ENCODE data around the gene ARHGAP32.

The ARHGAP32 gene

GRCh38 chr11:129192150-129192549 is at the start of gene ARHGAP32:
Gene ARHGAP32, minus strand, starts transcription at chr11:129192325. Its CDS starts 127 bp downstream, at chr11:129192198.
- no peak for DNase-seq (ENCODE audit: low read depth)

GRCh38 chr11:129239207-129239606 is 47.1 kb upstream of the ARHGAP32 start:
- DNase-seq (ENCODE audit: low read depth) = no peak

- no peak for DNase-seq (ENCODE audit: low read depth)
Observed at GRCh38 chr11:129237880-129238638, 45.9 kb upstream of the ARHGAP32 start.

GRCh38 chr11:129237456-129237855 is 45.3 kb upstream of the ARHGAP32 start:
- no peak for DNase-seq (ENCODE audit: low read depth)

GRCh38 chr11:129236850-129237249 is 44.7 kb upstream of the ARHGAP32 start:
- no peak for DNase-seq (ENCODE audit: low read depth)

- DNase-seq (ENCODE audit: low read depth) = no peak
Observed at GRCh38 chr11:129234978-129235377, 42.9 kb upstream of the ARHGAP32 start.

- no peak for DNase-seq (ENCODE audit: low read depth)
Observed at GRCh38 chr11:129230006-129230405, 37.9 kb upstream of the ARHGAP32 start.

- DNase-seq (ENCODE audit: low read depth) = no peak
Observed at GRCh38 chr11:129226207-129226798, 34.2 kb upstream of the ARHGAP32 start.

GRCh38 chr11:129225190-129225589 is 33.1 kb upstream of the ARHGAP32 start:
- no peak for DNase-seq (ENCODE audit: low read depth)

- DNase-seq (ENCODE audit: low read depth) = no peak
Observed at GRCh38 chr11:129224538-129224937, 32.4 kb upstream of the ARHGAP32 start.

GRCh38 chr11:129223701-129224149 is 31.6 kb upstream of the ARHGAP32 start:
- no peak for DNase-seq (ENCODE audit: low read depth)

- no peak for DNase-seq (ENCODE audit: low read depth)
Observed at GRCh38 chr11:129223260-129223659, 31.1 kb upstream of the ARHGAP32 start.

GRCh38 chr11:129222158-129222557 is 30.0 kb upstream of the ARHGAP32 start:
- no peak for DNase-seq (ENCODE audit: low read depth)

GRCh38 chr11:129215506-129216245 is 23.6 kb upstream of the ARHGAP32 start:
- no peak for DNase-seq (ENCODE audit: low read depth)

- DNase-seq (ENCODE audit: low read depth) = no peak
Observed at GRCh38 chr11:129214710-129215295, 22.7 kb upstream of the ARHGAP32 start.

- no peak for DNase-seq (ENCODE audit: low read depth)
Observed at GRCh38 chr11:129213261-129213660, 21.1 kb upstream of the ARHGAP32 start.

- no peak for DNase-seq (ENCODE audit: low read depth)
Observed at GRCh38 chr11:129211397-129211796, 19.3 kb upstream of the ARHGAP32 start.

GRCh38 chr11:129210831-129211181 is 18.7 kb upstream of the ARHGAP32 start:
- no peak for DNase-seq (ENCODE audit: low read depth)

GRCh38 chr11:129209891-129210830 is 18.0 kb upstream of the ARHGAP32 start:
- DNase-seq (ENCODE audit: low read depth) = no peak

- DNase-seq (ENCODE audit: low read depth) = no peak
Observed at GRCh38 chr11:129208863-129209262, 16.7 kb upstream of the ARHGAP32 start.

- DNase-seq (ENCODE audit: low read depth) = no peak
Observed at GRCh38 chr11:129204150-129204838, 12.2 kb upstream of the ARHGAP32 start.

Data from stimulated activated CD8-positive, alpha-beta memory T cell treated with anti-CD3 and anti-CD28 coated beads, Interleukin-4, amount 100 ng/mL, for 24 hours (primary cell).